Heart left ventricle (tissue), 13 donors: Measurements from ENCODE around the gene CETP.

Source experiments
- CTCF ChIP-seq, 12 donors: fragments of 200-600 bp; sonication (generic) in 4 of 12; IDR thresholded peaks; one replicate each; pipeline versions ENCODE4 v1.5.0 to v1.8.0; 2018 to 2022; ENCODE audit warnings: antibody characterized with exemption in 12 of 12, mild to moderate bottlenecking in 5 of 12
- POLR2A ChIP-seq, 2 donors: fragments of 450-650 bp; IDR thresholded peaks; one replicate each; pipeline ENCODE4 v1.6.1; 2017; ENCODE audit warnings: antibody characterized with exemption in 2 of 2, mild to moderate bottlenecking in 2 of 2, moderate library complexity in 2 of 2
- donor health status: ischemic (EF 13 %, LVEDD 7.1; RV severe dilation, severe dysfunction).
- donor health status: DM: no; HTN: yes; CAD: no.
- donor health status: DM: no; HTN: no; CAD: no.
- donor health status: ischemic (EF 25% LVEDD 6.9; RV normal size, moderate dysfunction).
- donor health status: ischemic (EF 25% LVEDD 5.7; RV mildly dilated, moderate dysfunction).
- donor health status: ischemic (EF 35%, LVEDD 5.7; RV mildly dilated, moderate dysfunction).
- donor health status: nonischemic (EF 11% LVEDD 7.7; RV severe dilation, severe dysfunction).
- donor health status: DM: yes; HTN: yes; CAD: no.
- donor health status: PGD.
- donor health status: ischemic (EF 29% LVEDD 5.4; RV normal size, mild dysfunction).
- donor health status: nonischemic (EF 23%, LVEDD 6.1; RV moderate dilation, normal function).

DNA sequence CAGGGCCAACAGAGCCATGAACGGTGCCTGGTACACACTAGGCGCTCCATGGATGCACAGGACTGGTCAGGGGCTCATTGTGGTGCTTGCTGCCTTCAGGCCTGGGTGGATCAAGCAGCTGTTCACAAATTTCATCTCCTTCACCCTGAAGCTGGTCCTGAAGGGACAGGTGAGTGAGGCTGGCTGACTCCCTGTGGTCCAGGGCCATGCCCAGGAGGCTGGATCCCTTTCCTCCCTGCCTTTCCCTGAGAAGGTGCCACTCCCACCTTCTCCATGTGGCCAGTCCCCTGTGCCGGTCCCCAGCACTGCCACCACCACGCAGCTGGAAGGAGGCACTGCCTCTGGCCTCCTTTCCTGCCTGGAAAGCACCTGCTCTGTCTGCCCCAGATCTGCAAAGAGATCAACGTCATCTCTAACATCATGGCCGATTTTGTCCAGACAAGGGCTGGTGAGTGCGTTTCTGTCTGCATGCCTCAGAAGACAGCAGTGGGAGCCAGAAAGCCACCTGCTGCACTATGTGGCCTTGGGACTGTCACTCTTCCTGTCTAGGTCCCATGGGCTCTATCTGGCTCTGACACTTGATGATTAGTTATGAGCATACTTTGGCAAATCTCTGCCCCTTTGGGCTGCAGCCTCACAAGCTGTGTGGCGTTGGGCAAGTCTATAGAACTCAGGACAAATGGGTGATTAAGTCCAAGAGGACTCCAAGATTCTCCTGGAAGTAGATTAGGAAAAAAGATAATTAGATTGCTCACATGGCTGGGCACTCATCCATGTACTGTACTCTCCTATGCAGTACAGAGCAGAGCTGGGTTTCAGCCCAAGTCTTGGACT, 9.4 kb downstream of the CETP start:
- TF ChIP-seq CTCF (IDR thresholded peaks at IDR 0.05) (no peak), POLR2A (IDR thresholded peaks at IDR 0.05) (no peak)
